DOHH2 (cell line): ENCODE measurements around the gene CCDC54.

ENCODE experiments used
- H3F3A ChIP-seq: fragments of 200-600 bp; sonication (generic), shearing (Covaris generic); 2 replicates; pipeline ENCODE4 v1.6.0; 2016; ENCODE audit warnings: antibody characterized with exemption, mild to moderate bottlenecking; ENCODE audit not compliant: control insufficient read depth, insufficient read depth
- H3K27ac ChIP-seq: fragments of 200-600 bp; sonication (generic); 2 replicates; pipeline ENCODE4 v1.5.1; 2014; ENCODE audit warnings: low read depth, mild to moderate bottlenecking, low read length, moderate library complexity
- H3K27me3 ChIP-seq: fragments of 200-600 bp; sonication (generic); 2 replicates; pipeline ENCODE4 v1.6.1; 2014; ENCODE audit warnings: mild to moderate bottlenecking, low read length, mixed read lengths; ENCODE audit not compliant: control insufficient read depth
- H3K36me3 ChIP-seq: fragments of 200-600 bp; sonication (generic); 2 replicates; pipeline ENCODE4 v1.6.1; 2014; ENCODE audit warnings: mild to moderate bottlenecking, low read length, moderate library complexity, mixed read lengths; ENCODE audit not compliant: control insufficient read depth
- H3K4me1 ChIP-seq: fragments of 200-600 bp; sonication (generic); 2 replicates; pipeline ENCODE4 v1.6.1; 2014; ENCODE audit warnings: mild to moderate bottlenecking, low read length, mixed read lengths; ENCODE audit not compliant: control insufficient read depth
- H3K4me2 ChIP-seq: fragments of 200-600 bp; sonication (generic); 2 replicates; pipeline ENCODE4 v1.6.0; 2014; ENCODE audit warnings: mild to moderate bottlenecking, low read length, moderate library complexity
- H3K4me3 ChIP-seq: fragments of 200-600 bp; sonication (generic); 2 replicates; pipeline ENCODE4 v1.5.1; 2014; ENCODE audit warnings: mild to moderate bottlenecking, low read length, mixed read lengths
- H3K79me2 ChIP-seq: fragments of 200-600 bp; sonication (generic); 2 replicates; pipeline ENCODE4 v1.6.1; 2014; ENCODE audit warnings: mild to moderate bottlenecking, low read length, mixed read lengths; ENCODE audit not compliant: control insufficient read depth
- H3K9me2 ChIP-seq: fragments of 200-600 bp; sonication (generic); replicated peaks from 2 replicates; pipeline ENCODE4 v1.6.1; 2014; ENCODE audit warnings: mild to moderate bottlenecking, low read length, mixed read lengths; ENCODE audit not compliant: control insufficient read depth
- H3K9me3 ChIP-seq: fragments of 200-600 bp; sonication (generic); 2 replicates; pipeline ENCODE4 v1.6.1; 2014; ENCODE audit warnings: antibody characterized with exemption, low read length, mixed read lengths; ENCODE audit not compliant: control insufficient read depth, insufficient read depth
- H4K20me1 ChIP-seq: fragments of 200-600 bp; sonication (generic); 2 replicates; pipeline ENCODE4 v1.6.0; 2014; ENCODE audit warnings: low read depth, mild to moderate bottlenecking, antibody characterized with exemption, low read length, moderate library complexity; ENCODE audit not compliant: control insufficient read depth, insufficient read depth
- CTCF ChIP-seq: fragments of 200-600 bp; sonication (generic); IDR thresholded peaks from one replicate; pipeline ENCODE4 v1.5.1; 2014; ENCODE audit warnings: antibody characterized with exemption, mild to moderate bottlenecking, low read depth, low read length; ENCODE audit not compliant: poor library complexity, severe bottlenecking
- EZH2phosphoT487 ChIP-seq: fragments of 200-600 bp; sonication (generic); IDR thresholded peaks from 2 replicates; pipeline ENCODE4 v1.6.1; 2017; ENCODE audit warnings: borderline replicate concordance, mild to moderate bottlenecking, antibody characterized with exemption, low read length, moderate library complexity, mixed read lengths

The CCDC54 gene

GRCh38 chr3:107404727-107405469, 27.7 kb downstream of the CCDC54 start:
- H3K27me3 ChIP-seq, result no peaks in the 10 kb centered on the region
- H3K9me2 ChIP-seq, result no peaks in the 10 kb centered on the region
- H4K20me1 ChIP-seq, result no peaks in the 10 kb centered on the region
- no peaks in the 10 kb centered on the region for H3K36me3 ChIP-seq
- H3F3A ChIP-seq, result no peaks in the 10 kb centered on the region
- H3K4me3 ChIP-seq, result no peak overlapping the region
- no peaks in the 10 kb centered on the region for H3K79me2 ChIP-seq
- TF ChIP-seq EZH2phosphoT487 (no peak), CTCF (no peak)
- H3K4me1 ChIP-seq, result no peaks in the 10 kb centered on the region
- peaks cover 6% of the 10 kb centered on the region; the same call in 1 of the 2 replicates for H3K9me3 ChIP-seq
- H3K27ac ChIP-seq, result no peak overlapping the region
- H3K4me2 ChIP-seq, result no peak overlapping the region

DNA sequence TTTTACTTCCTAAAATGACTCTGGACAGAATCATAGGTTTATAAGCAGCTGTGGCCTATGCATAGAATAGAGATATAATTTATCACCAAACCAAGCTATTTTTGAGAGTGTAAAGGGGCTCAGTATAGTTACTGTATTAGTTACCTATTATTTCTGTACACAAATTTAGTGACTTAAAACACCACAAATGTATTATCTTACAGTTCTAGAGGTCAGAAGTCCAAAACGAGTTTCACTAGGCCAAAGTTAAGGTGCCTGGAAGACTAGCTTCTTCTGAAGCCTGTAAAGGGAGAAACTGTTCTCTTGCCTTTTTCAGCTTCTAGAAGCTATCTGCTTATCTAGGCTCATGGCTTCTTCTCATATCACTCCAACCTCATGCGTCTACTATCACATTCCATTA, 30.1 kb downstream of the CCDC54 start:
- no peaks in the 10 kb centered on the region for H3K79me2 ChIP-seq
- H3K36me3 ChIP-seq, result no peaks in the 10 kb centered on the region

DNA sequence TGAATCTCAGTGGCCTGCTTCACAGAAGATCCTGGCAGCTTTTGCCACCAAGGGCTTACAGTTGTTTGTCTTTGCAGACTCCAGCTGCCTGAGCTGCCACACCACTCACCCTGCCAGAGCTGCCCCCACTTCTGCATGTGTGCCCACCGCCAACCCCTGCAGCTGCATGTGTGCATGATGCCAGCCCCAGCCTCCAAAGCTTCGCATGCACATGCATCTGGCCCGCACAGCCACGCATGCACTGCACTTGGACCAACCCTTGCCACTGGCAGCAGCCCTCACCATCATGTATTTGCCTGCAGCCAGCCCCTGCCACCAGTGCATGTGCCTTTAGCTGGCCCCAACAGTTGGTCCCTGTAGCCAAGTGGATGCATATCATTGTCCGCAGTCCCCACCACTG, 31.3 kb downstream of the CCDC54 start:
- H3F3A ChIP-seq, result no peaks in the 10 kb centered on the region
- H3K4me1 ChIP-seq, result no peaks in the 10 kb centered on the region
- no peak overlapping the region for H3K4me3 ChIP-seq
- no peaks in the 10 kb centered on the region for H3K9me2 ChIP-seq
- H3K36me3 ChIP-seq, result no peaks in the 10 kb centered on the region
- peaks cover 6% of the 10 kb centered on the region; the same call in 1 of the 2 replicates for H3K9me3 ChIP-seq
- no peak overlapping the region for H3K4me2 ChIP-seq
- H3K27me3 ChIP-seq, result no peaks in the 10 kb centered on the region
- H4K20me1 ChIP-seq, result no peaks in the 10 kb centered on the region
- H3K27ac ChIP-seq, result no peak overlapping the region
- no peaks in the 10 kb centered on the region for H3K79me2 ChIP-seq
- TF ChIP-seq EZH2phosphoT487 (no peak), CTCF (no peak)

More for the DNA sequence above, 30.1 kb downstream of the CCDC54 start:
- no peak overlapping the region for H3K4me2 ChIP-seq
- H3K27ac ChIP-seq, result no peak overlapping the region
- no peaks in the 10 kb centered on the region for H4K20me1 ChIP-seq
- no peaks in the 10 kb centered on the region for H3K4me1 ChIP-seq
- H3K9me3 ChIP-seq, result peaks cover 6% of the 10 kb centered on the region; the same call in 1 of the 2 replicates
- H3K9me2 ChIP-seq, result no peaks in the 10 kb centered on the region
- no peaks in the 10 kb centered on the region for H3F3A ChIP-seq
- H3K27me3 ChIP-seq, result no peaks in the 10 kb centered on the region
- TF ChIP-seq CTCF, result no peak
- TF ChIP-seq EZH2phosphoT487, result no peak
- no peak overlapping the region for H3K4me3 ChIP-seq
